K562 (cell line): ENCODE data around the gene LMO4. TPM values are rescaled to one million over a fixed set of nuclear protein-coding genes. Genes with fewer than 3 reads are reported as not detected.
A peak's percentile ranks its signal among the peaks of the same experiment; 100 is the strongest.

Experiments used
- ARID2 ChIP-seq: fragments of 450-650 bp; IDR thresholded peaks from 2 replicates; pipeline ENCODE4 v1.6.1; 2017; ENCODE audit warnings: antibody characterized with exemption, mild to moderate bottlenecking
- CUX1 ChIP-seq: fragments of 200-800 bp; sonication (Bioruptor generic); IDR thresholded peaks from 2 replicates; pipeline ENCODE4 v1.6.1; 2016; ENCODE audit warnings: missing genetic modification characterization, missing compliant biosample characterization
- ELK1 ChIP-seq: sonication (generic); formaldehyde crosslinking; IDR thresholded peaks from 2 replicates; pipeline ENCODE4 v1.8.1; 2022; ENCODE audit warnings: missing genetic modification reagents
- ERF ChIP-seq: fragments of 450-650 bp; formaldehyde crosslinking; IDR thresholded peaks from 2 replicates; pipeline ENCODE4 v1.4.0; 2020; ENCODE audit warnings: mild to moderate bottlenecking, mixed read lengths
- HLTF ChIP-seq: fragments of 450-650 bp; IDR thresholded peaks from 2 replicates; pipeline ENCODE4 v1.6.1; 2016
- KLF16 ChIP-seq: IDR thresholded peaks from 2 replicates; pipeline ENCODE4 v1.6.1; 2016; ENCODE audit warnings: antibody characterized with exemption
- MED1 ChIP-seq: sonication (generic); formaldehyde crosslinking; IDR thresholded peaks from 2 replicates; pipeline ENCODE4 v1.8.1; 2023; ENCODE audit warnings: missing genetic modification reagents, borderline replicate concordance
- MEIS2 ChIP-seq: fragments of 450-650 bp; IDR thresholded peaks from 2 replicates; pipeline ENCODE4 v1.6.1; 2014; ENCODE audit warnings: mild to moderate bottlenecking; ENCODE audit not compliant: partially characterized antibody
- NCOR1 ChIP-seq: fragments of 450-650 bp; IDR thresholded peaks from 2 replicates; pipeline ENCODE4 v1.6.1; 2016; ENCODE audit warnings: mild to moderate bottlenecking, moderate library complexity
- NFIC ChIP-seq: fragments of 450-650 bp; IDR thresholded peaks from 2 replicates; pipeline ENCODE4 v1.6.1; 2017; ENCODE audit warnings: mild to moderate bottlenecking, inconsistent platforms
- POLR2B ChIP-seq: fragments of 450-650 bp; IDR thresholded peaks from 2 replicates; pipeline ENCODE4 v1.6.1; 2018; ENCODE audit warnings: low read depth; ENCODE audit not compliant: partially characterized antibody
- STAT5B ChIP-seq: fragments of 250-450 bp; sonication (Bioruptor Pico); IDR thresholded peaks from 2 replicates; pipeline ENCODE4 v1.8.0; 2021; ENCODE audit warnings: mild to moderate bottlenecking, inconsistent platforms
- SUPT5H ChIP-seq: fragments of 450-650 bp; IDR thresholded peaks from 2 replicates; pipeline ENCODE4 v1.6.1; 2016
- TARDBP ChIP-seq: fragments of 450-650 bp; IDR thresholded peaks from 2 replicates; pipeline ENCODE4 v1.6.1; 2016
- TEAD1 ChIP-seq, 2 experiments: fragments of 450-650 bp in 1 of 2; sonication (generic) in 1 of 2; formaldehyde crosslinking; IDR thresholded peaks; 2 replicates each; pipeline versions ENCODE4 v1.4.0 to v1.8.0; 2020 to 2022; ENCODE audit warnings: mild to moderate bottlenecking in 2 of 2, missing genetic modification reagents in 1 of 2
- U2AF2 ChIP-seq: fragments of 200-400 bp; formaldehyde crosslinking; optimal IDR thresholded peaks from 2 replicates; pipeline ENCODE3; 2017; ENCODE audit warnings: low read depth, mild to moderate bottlenecking, low read length
- ZFP1 ChIP-seq: fragments of 450-650 bp; formaldehyde crosslinking; IDR thresholded peaks from 2 replicates; pipeline ENCODE4 v1.4.0; 2020; ENCODE audit warnings: mild to moderate bottlenecking, mixed read lengths
- ZNF316 ChIP-seq: fragments of 450-650 bp; IDR thresholded peaks from 2 replicates; pipeline ENCODE4 v1.6.1; 2016
- ZNF384 ChIP-seq: IDR thresholded peaks from 2 replicates; pipeline ENCODE4 v1.6.1; 2012; ENCODE audit warnings: low read depth, low read length, improper control_type of control experiment
- ZNF586 ChIP-seq: fragments of 450-650 bp; formaldehyde crosslinking; conservative IDR thresholded peaks from 2 replicates; pipeline ENCODE4 v1.4.0; 2020; ENCODE audit warnings: mild to moderate bottlenecking, moderate library complexity
- polyA plus RNA-seq, 8 experiments: library from polyadenylated mRNA; depleted of rRNA in 4 of 8; stranded (reverse) in 5 of 8; unstranded in 3 of 8; fragments of >200 nt; fragmentation: Nextera tagmentation in 2 of 8; fragmentation: Illumina TruSeq in 1 of 8; extraction: Ambion mirVana in 2 of 8; extraction: Trizol in 1 of 8; gene quantifications; 2 replicates each; pipeline versions ENCODE4 v1.2.1 to v1.2.3, GENCODE V29; 2011 to 2014; ENCODE audit warnings: inconsistent platforms in 1 of 8, missing spikeins in 1 of 8
- total RNA-seq, 7 experiments: library from RNA; depleted of rRNA in 6 of 7; stranded (reverse); fragments of >200 nt in 6 of 7; fragmentation: Illumina TruSeq in 2 of 7; extraction: Trizol in 2 of 7; gene quantifications; 2 replicates each; pipeline versions ENCODE4 v1.2.1 to v1.2.3, GENCODE V29; 2011 to 2021; ENCODE audit warnings: low replicate concordance in 1 of 7
- TF ChIP-seq, protein P1 (sequence below): sonication (generic); formaldehyde crosslinking; IDR thresholded peaks from 2 replicates; pipeline ENCODE4 v1.4.0; 2020; ENCODE audit warnings: mild to moderate bottlenecking, missing genetic modification reagents

Gene LMO4
- total and polyA plus RNA-seq, 9 of the 15 experiments (the other 6 are each of a cell fraction or from before 2014, with no cell fraction given), result 3.1 to 35.3 (median 22.4) TPM

DNA sequence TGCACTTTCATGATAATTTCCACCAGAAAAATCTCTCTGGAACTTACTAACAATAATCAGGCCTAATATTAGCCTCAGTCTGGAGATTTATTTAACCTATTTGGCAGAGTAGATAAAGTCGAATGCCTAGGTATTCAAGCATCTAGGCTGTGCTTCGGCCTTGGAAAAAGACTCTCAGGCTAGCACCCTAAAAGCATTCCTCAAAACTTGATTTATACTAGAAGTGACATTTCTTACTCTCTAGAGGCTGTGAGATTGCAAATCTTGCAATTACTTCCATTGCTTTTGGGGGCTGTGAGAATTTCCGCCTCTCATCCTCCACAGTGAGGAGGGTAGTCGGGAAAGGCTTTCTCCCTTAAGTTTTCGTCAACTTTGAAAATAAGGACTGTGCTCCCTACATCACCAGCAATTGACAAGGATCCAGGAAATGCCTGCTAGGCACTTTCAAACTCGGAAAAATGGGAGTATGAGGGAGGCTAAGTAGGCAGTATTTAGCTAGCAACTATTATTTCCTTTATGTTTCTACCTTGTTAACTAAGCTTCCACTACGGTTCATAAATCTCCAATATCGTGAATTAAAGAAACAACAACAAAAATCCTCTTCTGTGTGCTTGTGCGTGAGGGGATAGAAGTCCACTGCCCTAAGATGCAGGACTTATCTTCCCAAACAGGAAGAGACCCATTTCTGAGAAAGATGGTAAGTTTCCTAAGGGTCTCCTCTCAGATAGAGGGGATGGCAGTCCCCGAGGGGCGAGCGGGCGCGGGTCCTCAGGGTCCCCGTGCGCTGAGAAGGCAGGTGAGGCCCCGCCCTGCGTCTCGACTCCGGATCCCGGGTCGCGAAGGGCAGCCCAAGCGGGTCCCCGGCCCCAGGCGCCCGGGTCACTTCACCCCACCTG is 1.1 kb upstream of the LMO4 start (continued):
- TF ChIP-seq NCOR1 (no peak), ZNF316 (peak; percentile 40; the same call in 1 of the 2 replicates), ERF (CRISPR knock-in tag) (no peak), ELK1 (CRISPR knock-in tag) (no peak), ZNF586 (CRISPR knock-in tag) (no peak), U2AF2 (no peak), STAT5B (CRISPR knock-in tag) (no peak), HLTF (no peak), TARDBP (no peak), ARID2 (no peak), SUPT5H (0 out of 2 replicates have a peak, but pooled peaks have one; percentile 76), KLF16 (no peak), TEAD1 (CRISPR knock-in tag; IDR thresholded peaks at IDR 0.05) (no peak), CUX1 (CRISPR knock-in tag) (no peak), ZFP1 (CRISPR knock-in tag) (no peak), MEIS2 (no peak), ZNF384 (no peak), MED1 (CRISPR knock-in tag) (no peak), NFIC (no peak), POLR2B (no peak)
- TF ChIP-seq, protein P1, sequence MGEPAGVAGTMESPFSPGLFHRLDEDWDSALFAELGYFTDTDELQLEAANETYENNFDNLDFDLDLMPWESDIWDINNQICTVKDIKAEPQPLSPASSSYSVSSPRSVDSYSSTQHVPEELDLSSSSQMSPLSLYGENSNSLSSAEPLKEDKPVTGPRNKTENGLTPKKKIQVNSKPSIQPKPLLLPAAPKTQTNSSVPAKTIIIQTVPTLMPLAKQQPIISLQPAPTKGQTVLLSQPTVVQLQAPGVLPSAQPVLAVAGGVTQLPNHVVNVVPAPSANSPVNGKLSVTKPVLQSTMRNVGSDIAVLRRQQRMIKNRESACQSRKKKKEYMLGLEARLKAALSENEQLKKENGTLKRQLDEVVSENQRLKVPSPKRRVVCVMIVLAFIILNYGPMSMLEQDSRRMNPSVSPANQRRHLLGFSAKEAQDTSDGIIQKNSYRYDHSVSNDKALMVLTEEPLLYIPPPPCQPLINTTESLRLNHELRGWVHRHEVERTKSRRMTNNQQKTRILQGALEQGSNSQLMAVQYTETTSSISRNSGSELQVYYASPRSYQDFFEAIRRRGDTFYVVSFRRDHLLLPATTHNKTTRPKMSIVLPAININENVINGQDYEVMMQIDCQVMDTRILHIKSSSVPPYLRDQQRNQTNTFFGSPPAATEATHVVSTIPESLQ, result no peak
